Transverse colon (tissue), 4 donors: ENCODE data around the gene FUOM. TPM values are rescaled to one million over a fixed set of nuclear protein-coding genes. Genes with fewer than 3 reads are reported as not detected.

Experiments used
- DNase-seq: peaks from one replicate; pipeline ENCODE4 v3.0.0-alpha.2; 2019
- H3K27ac ChIP-seq, 4 donors: fragments of 200-600 bp; sonication (generic); 2 replicates each; pipeline ENCODE4 v1.5.1; 2016 to 2018; ENCODE audit warnings: inconsistent platforms in 4 of 4
- H3K27me3 ChIP-seq: fragments of 200-600 bp; sonication (generic); 2 replicates; pipeline ENCODE4 v1.5.1; 2017; ENCODE audit warnings: inconsistent platforms
- H3K36me3 ChIP-seq, 4 donors: fragments of 200-600 bp; sonication (generic); 2 replicates each; pipeline ENCODE4 v1.5.1; 2017 to 2019; ENCODE audit warnings: inconsistent platforms in 4 of 4
- H3K4me1 ChIP-seq, 4 donors: fragments of 200-600 bp; sonication (generic); 2 replicates each; pipeline ENCODE4 v1.5.1; 2017 to 2020; ENCODE audit warnings: inconsistent platforms in 4 of 4
- H3K4me3 ChIP-seq, 4 donors: fragments of 200-600 bp; sonication (generic); 1 replicate in 1 of 4; 2 replicates in 3 of 4; pipeline versions ENCODE4 v1.5.1 to v1.6.1; 2017 to 2019; ENCODE audit warnings: inconsistent platforms in 4 of 4
- H3K9me3 ChIP-seq, 2 donors: fragments of 200-600 bp; sonication (generic); 2 replicates each; pipeline ENCODE4 v1.5.1; 2017 to 2019; ENCODE audit warnings: inconsistent platforms in 2 of 2
- EP300 ChIP-seq: sonication (generic); formaldehyde crosslinking; IDR thresholded peaks from one replicate; pipeline ENCODE4 v1.6.1; 2017; ENCODE audit warnings: antibody characterized with exemption, low read depth
- POLR2A ChIP-seq: fragments of 450-650 bp; IDR thresholded peaks from one replicate; pipeline ENCODE4 v1.6.1; 2016; ENCODE audit warnings: antibody characterized with exemption, mild to moderate bottlenecking, moderate library complexity
- POLR2AphosphoS5 ChIP-seq, 3 donors: sonication (generic); formaldehyde crosslinking; IDR thresholded peaks; one replicate each; pipeline ENCODE4 v1.6.1; 2016; ENCODE audit warnings: antibody characterized with exemption in 3 of 3
- WGBS, 2 donors: methylation state at CpG; one replicate each; pipeline ENCODE4 v1.1.5; 2018; ENCODE audit warnings: low coverage in 1 of 2; 5-methylcytosine and 5-hydroxymethylcytosine counted together
- in situ Hi-C, 4 donors: fragments of 200-750 bp; cut with MboI; loops; one replicate each; pipeline versions ENCODE4 v1.15.0 to v1.15.1; 2017; ENCODE audit warnings: low sequenced_read_pairs in 3 of 4, low pct_ligation_motif_present in 1 of 4, low pct_unique_long_range_greater_than_20kb in 1 of 4
- intact Hi-C: fragments of 100-400 bp; cut with DNase I; formaldehyde crosslinking; loops from one replicate; pipeline ENCODE4 v1.15.1; 2023; ENCODE audit warnings: low total_unique reads
- total RNA-seq, 4 donors: library from RNA; depleted of rRNA; stranded (reverse); fragments of >200 nt; gene quantifications; one replicate each; pipeline ENCODE4 v1.1.0, GENCODE V29; 2016
- TF ChIP-seq, protein P1 (sequence below), 5 experiments: fragments of 200-600 bp in 3 of 5; fragments of 450-650 bp in 2 of 5; sonication (generic) in 3 of 5; IDR thresholded peaks; 1 replicate in 2 of 5; 2 replicates in 3 of 5; pipeline ENCODE4 v1.5.1; 2016 to 2017; ENCODE audit warnings: antibody characterized with exemption in 5 of 5, inconsistent platforms in 3 of 5, mild to moderate bottlenecking in 2 of 5, moderate library complexity in 1 of 5

Gene FUOM
- total RNA-seq, 4 donors from 2014 or later: 1.2 to 43.3 (median 28.8) TPM

DNA sequence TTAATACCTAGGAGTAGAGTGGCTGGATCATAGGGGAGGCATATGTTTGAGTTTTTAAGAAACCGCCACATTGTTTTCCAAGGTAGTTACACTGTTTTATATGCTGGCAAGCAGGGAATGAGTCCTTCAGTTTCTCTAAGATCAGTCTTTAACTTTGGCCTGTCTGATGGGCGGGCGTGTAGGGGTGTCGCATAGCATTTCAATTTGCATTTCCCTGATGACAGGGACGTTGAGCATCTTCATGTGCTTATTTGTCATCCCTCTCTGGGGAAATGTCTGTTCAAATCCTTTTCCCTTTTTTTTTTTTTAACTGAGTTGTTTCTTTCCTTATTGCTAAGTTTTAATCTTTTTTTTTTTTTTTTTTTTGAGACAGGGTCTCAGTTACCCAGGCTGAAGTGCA, 46.0 kb upstream of the FUOM start:
- Histone ChIP-seq H3K4me3 (no peak overlapping the region), H3K27me3 (no peaks in the 10 kb centered on the region), H3K27ac (no peak overlapping the region), H3K9me3 (no peaks in the 10 kb centered on the region), H3K36me3 (peaks cover 0 to 49% (median 6%) of the 10 kb centered on the region in 4 donors), H3K4me1 (peaks cover 0 to 4% (median 0%) of the 10 kb centered on the region in 4 donors)
- no peak for DNase-seq
- TF ChIP-seq POLR2AphosphoS5 (IDR thresholded peaks at IDR 0.05) (no peak), POLR2A (no peak), EP300 (no peak)
- TF ChIP-seq, protein P1, sequence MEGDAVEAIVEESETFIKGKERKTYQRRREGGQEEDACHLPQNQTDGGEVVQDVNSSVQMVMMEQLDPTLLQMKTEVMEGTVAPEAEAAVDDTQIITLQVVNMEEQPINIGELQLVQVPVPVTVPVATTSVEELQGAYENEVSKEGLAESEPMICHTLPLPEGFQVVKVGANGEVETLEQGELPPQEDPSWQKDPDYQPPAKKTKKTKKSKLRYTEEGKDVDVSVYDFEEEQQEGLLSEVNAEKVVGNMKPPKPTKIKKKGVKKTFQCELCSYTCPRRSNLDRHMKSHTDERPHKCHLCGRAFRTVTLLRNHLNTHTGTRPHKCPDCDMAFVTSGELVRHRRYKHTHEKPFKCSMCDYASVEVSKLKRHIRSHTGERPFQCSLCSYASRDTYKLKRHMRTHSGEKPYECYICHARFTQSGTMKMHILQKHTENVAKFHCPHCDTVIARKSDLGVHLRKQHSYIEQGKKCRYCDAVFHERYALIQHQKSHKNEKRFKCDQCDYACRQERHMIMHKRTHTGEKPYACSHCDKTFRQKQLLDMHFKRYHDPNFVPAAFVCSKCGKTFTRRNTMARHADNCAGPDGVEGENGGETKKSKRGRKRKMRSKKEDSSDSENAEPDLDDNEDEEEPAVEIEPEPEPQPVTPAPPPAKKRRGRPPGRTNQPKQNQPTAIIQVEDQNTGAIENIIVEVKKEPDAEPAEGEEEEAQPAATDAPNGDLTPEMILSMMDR (IDR thresholded peaks at IDR 0.05): no peak
- in situ Hi-C loops (no loop called here), intact Hi-C loops (no loop called here)
- 92 to 96% methylated on average over 5 of the region's 5 CpGs for whole genome bisulfite sequencing, 2 donors

DNA sequence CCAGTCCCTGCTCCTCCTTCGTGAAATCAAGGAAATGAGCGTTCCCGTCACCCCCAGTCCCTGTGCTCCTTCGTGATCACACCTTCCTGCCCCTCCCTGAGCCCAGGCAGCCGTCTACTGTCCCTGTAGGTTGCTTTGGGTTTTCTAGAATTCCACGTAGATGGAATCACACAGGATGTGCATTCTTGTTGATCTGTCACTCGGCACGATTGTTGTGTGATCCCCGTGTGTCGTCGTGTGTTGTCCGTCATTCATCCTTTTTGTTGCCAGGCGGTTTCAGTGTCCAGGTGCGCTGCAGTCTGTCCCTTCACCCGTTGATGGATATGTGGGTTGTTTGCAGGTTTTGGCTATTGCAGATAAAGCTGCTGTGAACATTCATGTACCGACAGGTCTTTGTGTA, 45.5 kb upstream of the FUOM start:
- DNase-seq: no peak
- Histone ChIP-seq H3K4me1 (peaks cover 0 to 4% (median 0%) of the 10 kb centered on the region in 4 donors), H3K27ac (no peak overlapping the region), H3K9me3 (no peaks in the 10 kb centered on the region), H3K4me3 (no peak overlapping the region), H3K27me3 (no peaks in the 10 kb centered on the region), H3K36me3 (peaks cover 0 to 49% (median 8%) of the 10 kb centered on the region in 4 donors)
- intact Hi-C loops: no loop called here
- TF ChIP-seq POLR2A (no peak), POLR2AphosphoS5 (IDR thresholded peaks at IDR 0.05) (no peak), EP300 (no peak)
- TF ChIP-seq, protein P1 (IDR thresholded peaks at IDR 0.05): no peak
- 82 to 89% methylated on average over 11 to 16 of the region's 16 CpGs for WGBS, 2 donors
- in situ Hi-C loops: no loop called here

DNA sequence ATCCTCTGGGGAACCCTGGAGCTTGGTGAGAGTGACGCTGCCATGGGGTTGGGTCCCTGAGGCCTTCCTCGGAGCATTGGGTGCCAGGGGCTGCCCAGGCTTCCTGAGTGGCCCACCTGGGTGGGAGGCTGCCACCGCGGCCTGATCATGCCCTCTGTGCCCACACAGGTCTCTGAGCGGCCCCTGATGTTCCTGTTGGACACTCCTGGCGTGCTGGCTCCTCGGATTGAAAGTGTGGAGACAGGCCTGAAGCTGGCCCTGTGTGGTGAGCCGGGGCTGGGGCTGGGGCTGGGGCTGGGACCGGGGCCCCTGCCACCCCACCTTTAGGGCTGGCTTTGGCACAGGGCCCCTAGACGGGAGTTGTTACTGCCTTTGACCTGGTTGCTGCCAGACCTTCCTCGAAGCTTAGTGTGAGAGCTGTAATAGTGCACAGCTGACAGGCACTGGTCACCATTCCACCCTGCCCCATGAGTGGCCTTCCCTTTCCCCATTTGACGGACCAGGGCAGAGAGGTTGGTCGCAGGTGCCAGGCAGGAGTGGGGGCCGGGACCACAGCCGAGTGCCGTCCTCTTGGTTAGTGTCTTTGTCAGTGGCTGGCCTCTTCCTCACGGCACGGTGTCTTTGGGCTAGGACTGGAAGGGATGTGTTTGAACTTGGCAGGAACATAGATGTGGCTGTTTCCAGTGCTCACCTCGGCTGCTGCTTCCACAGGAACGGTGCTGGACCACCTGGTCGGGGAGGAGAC, 44.3 kb upstream of the FUOM start:
- in situ Hi-C loops: no loop called here
- H3K4me3 ChIP-seq: no peak overlapping the region
- H3K27me3 ChIP-seq: no peaks in the 10 kb centered on the region
- no peaks in the 10 kb centered on the region for H3K9me3 ChIP-seq
- no peak for DNase-seq
- no peak for TF ChIP-seq EP300
- H3K27ac ChIP-seq: peak overlapping the region in 1 of 4 donors; percentile 65
- intact Hi-C loops: no loop called here
- H3K36me3 ChIP-seq: peaks cover 0 to 42% (median 5%) of the 10 kb centered on the region in 4 donors
- WGBS, 2 donors: 95% methylated on average over 18 of the region's 21 CpGs; no CpG with 5 or more reads in 1 of the 2 donors
- H3K4me1 ChIP-seq: peaks cover 0 to 4% (median 0%) of the 10 kb centered on the region in 4 donors

DNA sequence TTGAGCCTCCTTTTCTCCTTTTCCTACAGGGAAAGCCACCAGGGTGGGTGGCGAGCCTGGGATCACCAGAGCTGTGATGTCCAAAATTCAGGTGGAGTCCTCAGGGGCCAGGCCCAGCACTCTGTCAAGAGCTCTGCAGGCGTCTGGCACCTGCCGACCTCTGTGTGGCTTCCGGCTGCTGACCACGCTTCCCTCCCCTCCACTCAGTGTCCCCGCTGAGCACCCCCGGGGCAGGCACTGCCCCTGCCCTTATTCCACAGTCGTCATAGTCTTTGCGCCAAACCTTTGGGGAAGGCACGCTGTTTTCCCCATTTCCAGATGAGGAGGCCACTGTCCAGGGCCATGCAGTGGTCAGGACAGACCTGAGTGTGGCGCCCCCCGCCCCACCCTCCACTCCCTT, 43.7 kb upstream of the FUOM start:
- in situ Hi-C loops: no loop called here
- intact Hi-C loops: no loop called here
- Histone ChIP-seq H3K9me3 (no peaks in the 10 kb centered on the region), H3K27ac (peak overlapping the region in 2 of 4 donors; percentile 17 to 65), H3K4me3 (no peak overlapping the region), H3K4me1 (peaks cover 0 to 4% (median 0%) of the 10 kb centered on the region in 4 donors), H3K36me3 (peaks cover 0 to 42% (median 5%) of the 10 kb centered on the region in 4 donors), H3K27me3 (no peaks in the 10 kb centered on the region)
- no peak for DNase-seq
- 86% methylated on average over 12 of the region's 12 CpGs; no CpG with 5 or more reads in 1 of the 2 donors for WGBS, 2 donors
- TF ChIP-seq POLR2A: no peak

DNA sequence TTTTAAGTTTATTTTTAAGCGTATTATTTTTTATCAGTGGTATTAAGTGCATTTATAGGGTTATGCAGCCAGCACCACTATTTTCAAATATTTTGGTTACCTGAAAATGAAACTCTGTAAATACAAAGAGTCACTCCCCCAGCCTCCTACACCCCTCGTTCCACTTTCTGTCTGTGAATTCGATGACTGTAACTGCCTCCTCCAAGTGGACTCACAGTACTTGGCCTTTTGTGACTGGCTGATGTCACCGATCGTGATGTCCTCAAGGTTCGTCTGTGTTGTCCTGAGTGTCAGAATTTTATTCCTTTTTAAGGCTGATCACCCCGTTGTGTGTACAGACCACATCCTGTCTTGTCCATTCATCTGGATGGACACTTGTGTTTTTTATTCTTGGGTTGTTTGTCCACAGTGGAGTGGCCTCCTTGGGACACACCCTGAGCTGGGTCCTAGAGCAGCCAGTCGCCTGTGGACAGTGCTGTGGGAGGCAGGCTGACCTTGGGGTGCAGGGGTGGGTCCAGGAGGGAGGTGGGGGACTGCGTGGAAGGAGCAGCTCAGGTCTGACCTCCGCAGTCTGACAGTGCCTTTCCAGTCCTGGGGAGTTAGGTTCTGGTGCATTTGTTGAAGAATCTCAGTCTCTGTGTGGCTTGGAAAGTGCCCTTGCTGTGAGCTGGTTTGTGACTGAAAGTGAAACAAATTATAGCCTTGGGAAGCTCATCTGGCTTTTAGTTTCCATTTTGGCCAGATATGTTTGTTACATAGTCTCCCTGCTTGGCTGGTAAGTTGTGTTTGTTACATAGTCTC, 43.0 kb upstream of the FUOM start:
- intact Hi-C loops: no loop called here
- Histone ChIP-seq H3K9me3 (no peaks in the 10 kb centered on the region), H3K36me3 (peaks cover 0 to 42% (median 5%) of the 10 kb centered on the region in 4 donors), H3K4me3 (no peak overlapping the region), H3K27me3 (no peaks in the 10 kb centered on the region), H3K27ac (peak overlapping the region in 2 of 4 donors; percentile 17 to 65), H3K4me1 (peaks cover 0 to 4% (median 0%) of the 10 kb centered on the region in 4 donors)
- TF ChIP-seq EP300 (no peak), POLR2A (no peak), POLR2AphosphoS5 (IDR thresholded peaks at IDR 0.05) (no peak)
- TF ChIP-seq, protein P1 (IDR thresholded peaks at IDR 0.05): no peak
- DNase-seq: no peak
- 72 to 77% methylated on average over 7 to 10 of the region's 10 CpGs for WGBS, 2 donors
- in situ Hi-C loops: no loop called here
